ENCODE results near the gene DDRGK1. TPM values are rescaled to one million over a fixed set of nuclear protein-coding genes. Genes with fewer than 3 reads are reported as not detected.

Gene DDRGK1
- total RNA-seq, 6 experiments from 2014 or later: 30.3 to 68.3 (median 31.5) TPM

DNA sequence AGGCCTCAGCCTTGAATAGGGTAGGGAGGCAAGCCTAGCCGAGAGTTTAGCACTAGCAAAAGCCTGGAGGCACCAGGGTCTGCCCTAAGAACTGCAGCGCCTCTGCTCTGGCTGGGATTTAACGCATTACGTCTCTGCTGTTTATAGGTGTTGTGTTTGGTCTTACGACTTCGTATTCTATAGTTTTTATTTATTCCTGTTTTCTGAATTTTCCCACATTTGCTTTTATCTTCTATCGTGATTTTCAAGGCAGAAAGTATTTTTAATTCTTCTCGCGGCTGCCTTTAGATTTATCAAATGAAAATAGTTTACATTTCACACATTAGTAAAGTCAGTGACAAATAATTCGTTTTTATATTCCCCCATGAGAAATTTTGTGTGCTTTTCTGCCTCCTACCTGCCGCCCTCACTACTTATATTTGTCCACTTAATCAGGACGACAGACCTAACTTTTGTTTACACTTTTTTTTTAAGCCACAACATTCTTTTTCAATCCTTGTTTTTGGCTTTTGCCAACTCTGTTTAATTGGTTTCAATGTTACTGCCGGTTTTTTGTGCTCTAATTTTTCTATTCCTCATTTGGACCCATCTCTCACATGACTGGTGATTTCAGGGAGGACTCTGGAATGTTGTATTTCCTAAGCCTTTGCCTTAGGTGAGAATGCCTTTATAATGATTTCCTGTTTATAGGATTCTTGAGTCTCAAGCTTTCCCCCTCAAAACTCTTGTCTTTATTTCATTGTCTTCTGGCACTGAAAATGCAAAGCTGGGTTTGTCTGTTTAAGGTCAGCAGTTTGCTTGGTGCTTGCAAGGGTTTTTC lies 29.8 kb downstream of the DDRGK1 start:
- no peak for DNase-seq
- Mint-ChIP-seq H3K27me3 (ENCODE audit: insufficient read depth) (peaks cover 6% of the 10 kb centered on the region; the same call in 1 of the 2 replicates), H3K4me3 (peak overlapping the region; percentile 88), H3K27ac (peak overlapping the region; percentile 35; the same call in 1 of the 2 replicates), H3K36me3 (ENCODE audit: low read depth) (no peaks in the 10 kb centered on the region), H3K4me1 (ENCODE audit: low read depth) (peaks cover 14% of the 10 kb centered on the region), H3K9me3 (no peaks in the 10 kb centered on the region)
- TF ChIP-seq, protein P1, sequence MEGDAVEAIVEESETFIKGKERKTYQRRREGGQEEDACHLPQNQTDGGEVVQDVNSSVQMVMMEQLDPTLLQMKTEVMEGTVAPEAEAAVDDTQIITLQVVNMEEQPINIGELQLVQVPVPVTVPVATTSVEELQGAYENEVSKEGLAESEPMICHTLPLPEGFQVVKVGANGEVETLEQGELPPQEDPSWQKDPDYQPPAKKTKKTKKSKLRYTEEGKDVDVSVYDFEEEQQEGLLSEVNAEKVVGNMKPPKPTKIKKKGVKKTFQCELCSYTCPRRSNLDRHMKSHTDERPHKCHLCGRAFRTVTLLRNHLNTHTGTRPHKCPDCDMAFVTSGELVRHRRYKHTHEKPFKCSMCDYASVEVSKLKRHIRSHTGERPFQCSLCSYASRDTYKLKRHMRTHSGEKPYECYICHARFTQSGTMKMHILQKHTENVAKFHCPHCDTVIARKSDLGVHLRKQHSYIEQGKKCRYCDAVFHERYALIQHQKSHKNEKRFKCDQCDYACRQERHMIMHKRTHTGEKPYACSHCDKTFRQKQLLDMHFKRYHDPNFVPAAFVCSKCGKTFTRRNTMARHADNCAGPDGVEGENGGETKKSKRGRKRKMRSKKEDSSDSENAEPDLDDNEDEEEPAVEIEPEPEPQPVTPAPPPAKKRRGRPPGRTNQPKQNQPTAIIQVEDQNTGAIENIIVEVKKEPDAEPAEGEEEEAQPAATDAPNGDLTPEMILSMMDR (IDR thresholded peaks at IDR 0.05): no peak

DNA sequence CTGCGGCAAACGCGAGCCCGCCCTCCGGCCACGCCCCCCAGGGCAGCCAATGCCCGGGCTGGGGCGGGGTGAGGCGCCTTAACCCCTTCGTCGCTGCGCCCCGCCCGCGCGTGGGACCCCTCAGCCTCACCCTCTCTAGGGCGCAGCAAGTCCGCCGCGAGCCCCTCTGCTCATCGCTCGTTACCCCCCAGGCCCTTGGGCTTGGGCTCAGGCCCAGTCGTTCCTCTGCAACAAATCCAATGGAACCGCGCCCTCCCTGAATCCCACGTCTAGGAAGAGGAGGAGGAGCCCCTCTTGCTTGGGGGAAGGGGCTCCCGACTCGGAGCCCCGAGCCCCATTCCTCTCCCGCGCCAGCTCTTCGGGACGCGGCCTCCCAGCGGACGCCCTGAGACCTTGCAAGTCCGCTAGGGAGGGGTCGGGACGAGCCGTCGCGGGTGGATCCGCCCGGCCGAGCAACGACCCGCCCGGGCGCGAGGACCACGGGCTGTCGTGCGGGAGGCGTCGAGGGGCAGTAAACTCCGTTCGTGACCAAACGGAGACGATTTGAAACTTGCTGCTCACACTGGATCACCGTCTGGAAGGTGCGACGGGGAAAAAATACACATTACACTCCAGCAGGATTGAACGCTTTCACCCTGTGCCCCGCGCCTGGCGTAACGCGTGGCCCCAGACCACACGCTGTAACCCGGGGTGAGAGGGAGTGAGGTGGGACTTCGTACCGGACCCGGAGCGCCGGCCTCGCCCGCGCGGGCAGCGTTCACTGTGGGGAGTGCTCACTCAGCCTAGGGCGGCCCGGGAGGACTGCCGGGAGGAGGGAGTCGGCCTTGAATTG lies 30.7 kb downstream of the DDRGK1 start:
- no peaks in the 10 kb centered on the region for H3K9me3 Mint-ChIP-seq
- peak; percentile 45 for DNase-seq
- H3K4me1 Mint-ChIP-seq (ENCODE audit: low read depth): peaks cover 14% of the 10 kb centered on the region
- H3K36me3 Mint-ChIP-seq (ENCODE audit: low read depth): no peaks in the 10 kb centered on the region
- TF ChIP-seq, protein P1 (IDR thresholded peaks at IDR 0.05): peak; percentile 43; the same call in 1 of the 2 replicates
- peak overlapping the region; percentile 73; the same call in 1 of the 2 replicates for H3K27ac Mint-ChIP-seq
- H3K27me3 Mint-ChIP-seq (ENCODE audit: insufficient read depth): peaks cover 8% of the 10 kb centered on the region; the same call in 1 of the 2 replicates
- peak overlapping the region; percentile 88 for H3K4me3 Mint-ChIP-seq

- Mint-ChIP-seq H3K36me3 (ENCODE audit: low read depth) (no peaks in the 10 kb centered on the region), H3K9me3 (no peaks in the 10 kb centered on the region), H3K4me1 (ENCODE audit: low read depth) (peaks cover 14% of the 10 kb centered on the region), H3K27ac (peak within 1 kb of the TSS; percentile 73; the same call in 1 of the 2 replicates), H3K4me3 (peak within 1 kb of the TSS; percentile 88), H3K27me3 (ENCODE audit: insufficient read depth) (peaks cover 8% of the 10 kb centered on the region; the same call in 1 of the 2 replicates)
- no peak for DNase-seq
- TF ChIP-seq, protein P1 (IDR thresholded peaks at IDR 0.05): peak; percentile 26; the same call in 1 of the 2 replicates
Measured at GRCh38 chr20:3172933-3173609, 31.4 kb downstream of the DDRGK1 start, which contains the start of gene LZTS3. Gene LZTS3 (minus strand): TSS chr20:3173549. CDS start chr20:3167163, 6,386 bp downstream.

- TF ChIP-seq, protein P1 (IDR thresholded peaks at IDR 0.05): no peak; the same call in 1 of the 2 replicates
- DNase-seq: no peak
- Mint-ChIP-seq H3K4me3 (peak overlapping the region; percentile 76), H3K27me3 (ENCODE audit: insufficient read depth) (peaks cover 8% of the 10 kb centered on the region; the same call in 1 of the 2 replicates), H3K27ac (no peak overlapping the region; the same call in 1 of the 2 replicates), H3K4me1 (ENCODE audit: low read depth) (peaks cover 14% of the 10 kb centered on the region), H3K9me3 (no peaks in the 10 kb centered on the region), H3K36me3 (ENCODE audit: low read depth) (no peaks in the 10 kb centered on the region)
Measured at GRCh38 chr20:3172126-3172932, 32.2 kb downstream of the DDRGK1 start.
